A549 (cell line): ENCODE data around the gene NCOR2.

Source experiments
- BHLHE40 ChIP-seq: IDR thresholded peaks from 2 replicates; pipeline ENCODE4 v1.6.1; 2012; ENCODE audit warnings: low read depth, low read length, inconsistent platforms
- CEBPB ChIP-seq, 2 experiments: fragments of >200 bp in 1 of 2; sonication (Bioruptor Twin) in 1 of 2; formaldehyde crosslinking in 1 of 2; IDR thresholded peaks; 2 replicates each; pipeline ENCODE4 v1.6.1; 2012 to 2016
- CHD4 ChIP-seq: fragments of 200-600 bp; sonication (generic); IDR thresholded peaks from 2 replicates; pipeline ENCODE4 v1.6.1; 2016; ENCODE audit warnings: antibody characterized with exemption, mild to moderate bottlenecking, borderline replicate concordance
- CTCF ChIP-seq: fragments of >200 bp; sonication (Bioruptor Twin); formaldehyde crosslinking; IDR thresholded peaks from 3 replicates; pipeline ENCODE4 v1.5.1; 2016
- EP300 ChIP-seq, 2 experiments: fragments of >200 bp; sonication (Bioruptor Twin); formaldehyde crosslinking; IDR thresholded peaks; 2 replicates in 1 of 2; 3 replicates in 1 of 2; pipeline ENCODE4 v1.6.1; 2016 to 2017
- MAX ChIP-seq: IDR thresholded peaks from 2 replicates; pipeline ENCODE4 v1.6.1; 2012
- NPAS2 ChIP-seq: fragments of 250-450 bp; sonication (Bioruptor Pico); IDR thresholded peaks from 2 replicates; pipeline ENCODE4 v1.8.0; 2022; ENCODE audit warnings: mild to moderate bottlenecking, moderate library complexity, borderline replicate concordance
- POLR2A ChIP-seq: IDR thresholded peaks from 2 replicates; pipeline ENCODE4 v1.6.1; 2012; ENCODE audit warnings: mild to moderate bottlenecking, low read length
- RAD21 ChIP-seq, 2 experiments: fragments of >200 bp in 1 of 2; sonication (Bioruptor Twin) in 1 of 2; formaldehyde crosslinking in 1 of 2; IDR thresholded peaks in 1 of 2; conservative IDR thresholded peaks in 1 of 2; 2 replicates in 1 of 2; 3 replicates in 1 of 2; pipeline ENCODE4 v1.6.1; 2012 to 2018; ENCODE audit warnings: inconsistent platforms in 1 of 2
- SMC3 ChIP-seq: fragments of >200 bp; sonication (Bioruptor Twin); formaldehyde crosslinking; IDR thresholded peaks from 3 replicates; pipeline ENCODE4 v1.6.1; 2018; ENCODE audit warnings: inconsistent platforms
- SREBF2 ChIP-seq: fragments of 450-650 bp; IDR thresholded peaks from 2 replicates; pipeline ENCODE4 v1.6.1; 2014; ENCODE audit warnings: mild to moderate bottlenecking, moderate library complexity
- TF ChIP-seq, protein P1 (sequence below): fragments of >200 bp; sonication (Bioruptor Twin); formaldehyde crosslinking; IDR thresholded peaks from 3 replicates; pipeline ENCODE4 v1.6.1; 2016

- TF ChIP-seq CTCF, result no peak
- TF ChIP-seq POLR2A, result 0 out of 2 replicates have a peak, but pooled peaks have one; percentile 3
- TF ChIP-seq, protein P1, sequence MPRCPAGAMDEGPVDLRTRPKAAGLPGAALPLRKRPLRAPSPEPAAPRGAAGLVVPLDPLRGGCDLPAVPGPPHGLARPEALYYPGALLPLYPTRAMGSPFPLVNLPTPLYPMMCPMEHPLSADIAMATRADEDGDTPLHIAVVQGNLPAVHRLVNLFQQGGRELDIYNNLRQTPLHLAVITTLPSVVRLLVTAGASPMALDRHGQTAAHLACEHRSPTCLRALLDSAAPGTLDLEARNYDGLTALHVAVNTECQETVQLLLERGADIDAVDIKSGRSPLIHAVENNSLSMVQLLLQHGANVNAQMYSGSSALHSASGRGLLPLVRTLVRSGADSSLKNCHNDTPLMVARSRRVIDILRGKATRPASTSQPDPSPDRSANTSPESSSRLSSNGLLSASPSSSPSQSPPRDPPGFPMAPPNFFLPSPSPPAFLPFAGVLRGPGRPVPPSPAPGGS, result no peak
- TF ChIP-seq CHD4, result no peak
- no peak for TF ChIP-seq SMC3
- TF ChIP-seq NPAS2 (CRISPR knock-in tag), result no peak
- TF ChIP-seq CEBPB (IDR thresholded peaks at IDR 0.05), result no peak
- no peak; the same call in 1 of the 2 replicates for TF ChIP-seq MAX
- TF ChIP-seq BHLHE40, result no peak
- TF ChIP-seq SREBF2, result no peak
- TF ChIP-seq EP300 (IDR thresholded peaks at IDR 0.05), result no peak
- no peak for TF ChIP-seq RAD21 (conservative IDR thresholded peaks at IDR 0.05 in 1 of 2, IDR thresholded peaks at IDR 0.05 in 1 of 2)
Measured at GRCh38 chr12:124566997-124567672, at the start of gene NCOR2.
